GM18909 (cell line): Measurements from ENCODE around the gene TMEM44.
"Not testable (repeated sequence)": the region's sequence is repeated elsewhere in the genome, so short reads cannot be mapped to it uniquely, and the experiment has no call there.

Experiments
- ATAC-seq: cut with Tn5 transposase; IDR thresholded peaks from one replicate; pipeline ENCODE4 v1.9.1; 2021; ENCODE audit warnings: mild to moderate bottlenecking; ENCODE audit not compliant: unreplicated experiment, poor library complexity

The TMEM44 gene

GRCh38 chr3:194561306-194561974 is 71.8 kb downstream of the TMEM44 start:
- ATAC-seq: no peak

GRCh38 chr3:194560047-194560446 is 73.2 kb downstream of the TMEM44 start:
- ATAC-seq: no peak

- no peak for ATAC-seq
These were observed 73.7 kb downstream of the TMEM44 start for GRCh38 chr3:194559530-194559929.

- no peak for ATAC-seq
These were observed 76.8 kb downstream of the TMEM44 start for GRCh38 chr3:194556086-194557056.

GRCh38 chr3:194555175-194556062 is 77.8 kb downstream of the TMEM44 start:
- no peak for ATAC-seq

- ATAC-seq: no peak
These were observed 78.6 kb downstream of the TMEM44 start for GRCh38 chr3:194554473-194555123.

GRCh38 chr3:194552327-194552949 is 80.8 kb downstream of the TMEM44 start:
- ATAC-seq: no peak

GRCh38 chr3:194549853-194550252 is 83.4 kb downstream of the TMEM44 start:
- ATAC-seq: no peak

GRCh38 chr3:194548346-194549321 is 84.6 kb downstream of the TMEM44 start:
- ATAC-seq: no peak

- ATAC-seq: no peak
These were observed 86.2 kb downstream of the TMEM44 start for GRCh38 chr3:194547042-194547441.

GRCh38 chr3:194545538-194545937 is 87.7 kb downstream of the TMEM44 start:
- ATAC-seq: not testable (repeated sequence)

GRCh38 chr3:194543550-194543949 is 89.7 kb downstream of the TMEM44 start:
- ATAC-seq: no peak

GRCh38 chr3:194541483-194541882 is 91.7 kb downstream of the TMEM44 start:
- ATAC-seq: no peak

GRCh38 chr3:194540274-194540905 is 92.8 kb downstream of the TMEM44 start:
- no peak for ATAC-seq

- ATAC-seq: no peak
These were observed 93.7 kb downstream of the TMEM44 start for GRCh38 chr3:194539498-194539897.

GRCh38 chr3:194537732-194538247 is 95.4 kb downstream of the TMEM44 start:
- no peak for ATAC-seq
